ENCODE measurements around the gene PSME4. TPM values are rescaled to one million over a fixed set of nuclear protein-coding genes. Genes with fewer than 3 reads are reported as not detected.
A peak's percentile ranks its signal among the peaks of the same experiment; 100 is the strongest.
"Not testable (repeated sequence)": the region's sequence is repeated elsewhere in the genome, so short reads cannot be mapped to it uniquely, and the experiment has no call there.

Gene PSME4
- total RNA-seq, 1 donor from 2014 or later = 52.1 TPM

- no peak for DNase-seq
Measured at GRCh38 chr2:53964987-53965687, 5.7 kb downstream of the PSME4 start.

DNA sequence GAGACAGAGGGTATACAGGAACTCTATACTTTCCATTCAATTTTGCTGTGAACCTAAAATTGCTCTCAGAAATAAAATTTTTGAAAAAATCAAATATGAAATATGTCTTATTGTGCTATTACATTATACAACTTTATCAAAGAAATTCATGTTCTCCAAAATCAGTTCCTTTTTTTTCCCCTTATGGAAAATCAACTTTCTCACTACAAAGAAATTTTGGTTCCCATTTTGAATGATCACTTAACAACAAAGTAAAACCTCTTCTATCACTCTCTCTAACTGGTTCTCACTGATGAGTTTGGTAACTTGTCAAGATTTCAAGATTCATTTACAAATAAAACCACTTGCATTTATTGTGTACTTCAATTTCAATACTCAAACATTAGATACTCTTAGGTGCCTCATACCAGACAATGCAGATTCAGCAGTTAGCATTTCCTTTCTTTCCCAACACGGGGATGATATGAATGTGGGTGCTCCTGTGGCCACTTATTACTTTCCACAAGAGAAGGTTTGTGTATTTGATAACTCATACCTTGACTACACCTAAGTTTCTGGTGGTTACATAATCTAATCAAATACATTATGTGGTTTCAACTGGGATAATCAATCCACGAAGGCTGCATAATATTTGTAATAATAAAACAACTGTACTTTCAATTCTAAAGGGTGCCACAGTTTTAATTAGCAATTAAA lies 6.4 kb downstream of the PSME4 start:
- DNase-seq = no peak

DNA sequence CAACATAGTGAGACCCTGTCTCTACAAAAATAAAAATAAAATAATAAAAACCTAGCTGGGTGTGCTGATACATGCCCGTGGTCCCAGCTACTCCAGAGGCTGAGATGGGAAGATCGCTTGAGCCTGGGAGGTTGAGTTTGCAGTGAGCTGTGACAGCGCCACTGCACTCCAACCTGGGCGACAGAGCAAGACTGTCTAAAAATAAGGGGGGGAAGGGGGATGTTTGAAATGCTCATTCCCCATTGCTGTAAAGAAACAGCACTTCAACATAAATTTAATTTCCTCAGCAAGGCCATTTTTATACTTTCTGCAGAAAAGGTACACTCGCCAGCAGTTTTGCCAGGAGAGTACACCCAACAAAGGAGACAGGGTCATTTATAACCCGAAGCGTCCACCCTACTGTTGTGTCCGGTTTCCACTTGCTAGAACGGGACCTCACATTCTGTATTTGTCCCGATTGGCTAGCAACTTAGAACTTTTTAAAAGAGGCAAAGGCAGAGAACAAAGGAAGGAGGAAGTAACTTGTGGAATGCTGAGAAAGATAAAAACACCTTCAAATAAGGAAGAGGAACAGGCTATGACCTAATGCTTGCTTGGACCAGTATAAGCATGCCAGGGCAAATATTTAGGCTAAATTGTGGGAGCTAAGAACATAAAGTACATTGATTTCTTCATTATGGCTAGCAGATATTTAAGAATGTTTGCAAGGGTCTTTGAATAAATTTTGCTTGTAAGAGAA lies 9.1 kb downstream of the PSME4 start:
- not testable (repeated sequence) for DNase-seq

- DNase-seq = no peak
Measured at GRCh38 chr2:53960476-53960875, 10.3 kb downstream of the PSME4 start.

GRCh38 chr2:53958443-53958842 lies 12.3 kb downstream of the PSME4 start:
- no peak for DNase-seq

DNA sequence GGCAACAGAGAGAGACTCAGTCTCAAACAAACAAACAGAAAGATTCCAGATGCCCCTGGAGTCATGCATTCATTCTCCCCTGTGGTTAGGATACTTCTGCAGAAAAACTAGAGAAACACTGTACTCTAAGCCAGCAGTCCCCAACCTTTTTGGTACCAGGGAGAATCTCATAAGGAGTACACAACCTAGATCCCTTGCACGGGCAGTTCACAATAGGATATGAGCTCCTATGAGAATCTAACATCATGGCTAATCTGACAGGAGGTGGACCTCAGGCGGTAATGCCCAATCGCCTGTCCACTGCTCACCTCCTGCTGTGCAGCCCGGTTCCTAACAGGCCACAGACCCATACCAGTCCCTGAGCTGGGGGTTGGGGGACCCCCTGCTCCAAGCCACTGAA lies 18.3 kb downstream of the PSME4 start:
- DNase-seq = no peak

- DNase-seq = no peak
Measured at GRCh38 chr2:53949457-53949856, 21.3 kb downstream of the PSME4 start.

- no peak for DNase-seq
Measured at GRCh38 chr2:53945538-53945937, 25.3 kb downstream of the PSME4 start.

- peak; percentile 14 for DNase-seq
Measured at GRCh38 chr2:53944542-53944941, 26.3 kb downstream of the PSME4 start.

DNA sequence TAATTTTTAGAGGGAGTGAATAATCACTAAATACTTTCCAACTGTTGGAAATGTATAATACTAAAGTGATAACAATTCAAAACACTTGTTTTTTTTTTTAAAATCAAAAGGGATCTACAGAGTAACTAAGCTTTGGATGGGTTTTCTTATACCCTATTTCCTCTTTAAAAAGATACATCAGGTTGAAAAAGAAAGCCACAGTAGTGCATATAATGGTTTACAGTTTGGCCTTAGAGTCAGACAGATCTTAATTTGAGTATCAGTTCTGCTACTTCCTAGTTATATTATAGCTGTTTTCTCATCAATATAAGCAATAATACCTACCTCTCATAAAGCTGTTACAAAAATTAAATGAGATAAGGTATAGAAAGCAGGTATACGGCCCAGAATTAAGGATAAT lies 28.5 kb downstream of the PSME4 start:
- no peak for DNase-seq

DNA sequence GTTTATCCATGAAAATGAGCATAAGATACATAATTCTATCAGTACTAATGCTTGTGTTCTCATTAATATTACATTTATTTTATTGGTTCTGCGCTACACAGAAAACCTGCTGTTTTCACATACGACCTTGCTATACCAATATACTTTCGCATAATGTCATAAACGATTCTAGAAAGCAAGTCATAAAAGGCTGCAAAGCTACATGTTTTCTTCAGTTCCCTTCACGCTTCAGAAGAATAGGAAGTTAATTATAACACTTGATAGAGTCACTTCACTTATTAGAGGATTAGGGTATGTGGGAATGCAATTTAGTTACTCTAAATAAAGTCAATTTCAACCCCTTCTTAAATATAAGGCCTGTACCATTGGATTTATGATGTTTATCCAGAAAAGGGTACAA lies 29.0 kb downstream of the PSME4 start:
- no peak for DNase-seq

DNA sequence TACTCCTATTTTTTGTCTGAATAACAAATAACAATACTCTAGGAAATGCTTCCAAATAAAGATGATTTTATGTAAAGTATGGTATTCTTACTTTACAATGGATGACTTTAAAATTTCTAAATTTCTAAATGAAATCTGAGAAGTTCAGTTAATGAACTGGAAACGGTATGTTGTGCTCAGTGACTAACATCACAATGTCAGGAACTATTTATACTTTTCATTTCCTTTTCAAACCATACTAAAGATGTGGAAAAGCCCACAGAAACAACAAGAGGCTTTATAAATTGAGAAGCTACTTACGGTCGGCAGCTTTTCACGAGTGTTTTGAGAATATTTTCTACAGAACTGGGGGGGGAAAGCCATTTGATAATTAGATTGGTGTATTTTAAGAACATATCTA lies 31.1 kb downstream of the PSME4 start:
- DNase-seq = no peak

DNA sequence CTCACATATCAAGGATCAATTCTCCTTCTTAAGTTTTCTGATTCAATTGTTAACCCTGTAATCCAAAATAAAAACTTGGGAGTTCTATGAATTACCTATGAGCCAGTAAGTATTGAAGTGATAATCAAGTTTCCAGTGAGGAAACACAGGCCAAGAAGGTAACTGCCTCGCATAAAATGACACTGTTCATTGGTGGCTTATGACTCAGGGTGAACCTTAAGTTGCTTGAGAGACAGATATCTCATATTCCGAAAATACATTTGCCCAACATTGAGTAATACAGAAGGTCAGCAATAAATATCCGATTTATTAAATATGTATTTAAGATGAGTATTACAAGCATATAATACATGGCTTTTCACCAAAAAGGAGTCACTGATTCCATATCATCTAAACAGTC lies 31.9 kb downstream of the PSME4 start:
- no peak for DNase-seq

GRCh38 chr2:53933329-53933728 lies 37.5 kb downstream of the PSME4 start:
- no peak for DNase-seq

- not testable (repeated sequence) for DNase-seq
Measured at GRCh38 chr2:53926321-53926720, 44.5 kb downstream of the PSME4 start.

DNA sequence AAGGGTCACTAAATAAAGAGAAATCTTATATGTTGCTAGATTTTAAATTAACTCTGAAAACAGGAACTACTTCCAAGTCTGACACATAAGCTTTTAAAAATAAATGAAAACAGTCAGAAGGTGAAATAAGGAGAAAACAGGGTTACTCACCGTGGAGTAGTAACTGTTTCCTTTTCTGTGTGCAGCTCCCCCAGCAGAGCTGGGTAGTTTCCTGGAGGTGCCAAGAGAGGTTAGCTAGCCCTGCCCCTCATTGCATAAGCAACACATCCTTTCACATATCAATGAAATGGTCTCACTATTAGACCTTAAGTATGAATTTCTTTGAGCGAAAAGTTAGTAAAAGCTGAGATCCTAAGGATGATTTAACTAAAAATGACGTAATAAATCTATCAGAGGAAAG lies 57.1 kb downstream of the PSME4 start:
- DNase-seq = no peak

- DNase-seq = no peak
Measured at GRCh38 chr2:53911434-53912189, 59.2 kb downstream of the PSME4 start.

DNA sequence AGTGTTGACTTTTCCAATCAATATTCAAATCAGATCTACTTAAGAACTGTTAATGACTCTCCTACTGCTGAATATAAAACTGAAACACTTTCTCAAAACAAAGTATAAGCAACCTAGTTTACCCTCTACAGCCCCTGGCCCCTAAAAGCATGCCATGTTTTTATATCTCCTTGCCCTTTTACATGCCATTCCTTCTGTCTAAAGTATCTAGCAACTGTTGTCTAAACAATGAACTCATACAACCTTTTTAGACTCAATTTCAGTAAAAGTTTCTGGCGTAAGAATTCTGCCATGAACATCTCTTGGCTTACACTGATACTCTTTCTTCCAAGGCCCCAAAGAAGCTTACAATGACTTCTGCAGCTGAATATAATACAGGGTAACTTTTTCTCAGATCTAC lies 63.2 kb downstream of the PSME4 start:
- no peak for DNase-seq

- no peak for DNase-seq
Measured at GRCh38 chr2:53905396-53905795, 65.4 kb downstream of the PSME4 start.

DNA sequence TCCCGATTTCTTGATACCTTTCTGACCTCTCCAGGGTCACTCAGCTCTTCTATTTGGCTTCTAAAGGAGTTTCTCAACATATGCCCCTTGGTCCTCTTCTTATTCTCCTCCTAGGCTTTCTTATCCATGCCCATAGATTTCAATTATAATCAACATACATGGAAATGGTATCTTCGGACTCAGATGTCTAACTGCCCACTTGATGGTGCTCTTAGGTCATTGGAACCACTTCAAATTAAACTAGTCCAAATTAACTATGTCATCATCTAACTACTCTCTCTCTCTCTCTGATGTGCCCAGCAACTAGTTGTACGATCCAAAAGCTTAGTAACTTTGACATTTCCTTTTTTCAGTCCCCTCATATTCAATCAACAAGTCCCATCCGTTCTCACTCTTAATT lies 67.8 kb downstream of the PSME4 start:
- no peak for DNase-seq

DNA sequence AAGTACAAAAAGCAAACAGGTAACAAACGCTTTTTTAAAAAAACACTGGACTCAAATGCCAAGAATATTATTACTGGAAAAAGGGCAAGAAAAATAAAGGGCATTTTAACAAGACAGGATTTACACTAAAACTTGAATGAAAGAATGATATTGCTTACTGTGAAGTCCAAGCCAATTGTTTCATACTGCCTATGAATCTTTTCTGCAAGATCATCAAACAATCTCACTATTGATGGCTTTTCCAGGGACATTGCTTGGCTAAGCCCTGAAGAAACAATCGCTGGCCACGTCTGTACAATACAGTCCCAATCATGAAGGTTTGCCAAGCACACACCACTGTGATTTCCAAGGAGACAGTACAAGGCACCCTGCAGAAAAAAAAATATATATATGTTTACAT lies 69.6 kb downstream of the PSME4 start:
- no peak for DNase-seq

- no peak for DNase-seq
Measured at GRCh38 chr2:53896864-53897263, 73.9 kb downstream of the PSME4 start.
